Measurements from ENCODE around the gene UBXN6.

The UBXN6 gene

GRCh38 chr19:4423416-4424126, 34.0 kb downstream of the UBXN6 start:
- intact Hi-C loops (cut with DNase I; ENCODE audit: low total_unique reads) = no loop called here
- TF ChIP-seq, protein P1, sequence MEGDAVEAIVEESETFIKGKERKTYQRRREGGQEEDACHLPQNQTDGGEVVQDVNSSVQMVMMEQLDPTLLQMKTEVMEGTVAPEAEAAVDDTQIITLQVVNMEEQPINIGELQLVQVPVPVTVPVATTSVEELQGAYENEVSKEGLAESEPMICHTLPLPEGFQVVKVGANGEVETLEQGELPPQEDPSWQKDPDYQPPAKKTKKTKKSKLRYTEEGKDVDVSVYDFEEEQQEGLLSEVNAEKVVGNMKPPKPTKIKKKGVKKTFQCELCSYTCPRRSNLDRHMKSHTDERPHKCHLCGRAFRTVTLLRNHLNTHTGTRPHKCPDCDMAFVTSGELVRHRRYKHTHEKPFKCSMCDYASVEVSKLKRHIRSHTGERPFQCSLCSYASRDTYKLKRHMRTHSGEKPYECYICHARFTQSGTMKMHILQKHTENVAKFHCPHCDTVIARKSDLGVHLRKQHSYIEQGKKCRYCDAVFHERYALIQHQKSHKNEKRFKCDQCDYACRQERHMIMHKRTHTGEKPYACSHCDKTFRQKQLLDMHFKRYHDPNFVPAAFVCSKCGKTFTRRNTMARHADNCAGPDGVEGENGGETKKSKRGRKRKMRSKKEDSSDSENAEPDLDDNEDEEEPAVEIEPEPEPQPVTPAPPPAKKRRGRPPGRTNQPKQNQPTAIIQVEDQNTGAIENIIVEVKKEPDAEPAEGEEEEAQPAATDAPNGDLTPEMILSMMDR (IDR thresholded peaks at IDR 0.05) = no peak
- no peaks in the 10 kb centered on the region for H3K27me3 ChIP-seq
- no peak overlapping the region for H3K27ac ChIP-seq
- H3K4me1 ChIP-seq = no peaks in the 10 kb centered on the region
- peaks cover 0 to 32% (median 6%) of the 10 kb centered on the region in 3 donors for H3K36me3 ChIP-seq
- no peak overlapping the region for H3K4me3 ChIP-seq
- H3K9me3 ChIP-seq = no peaks in the 10 kb centered on the region
- no peak for DNase-seq

DNA sequence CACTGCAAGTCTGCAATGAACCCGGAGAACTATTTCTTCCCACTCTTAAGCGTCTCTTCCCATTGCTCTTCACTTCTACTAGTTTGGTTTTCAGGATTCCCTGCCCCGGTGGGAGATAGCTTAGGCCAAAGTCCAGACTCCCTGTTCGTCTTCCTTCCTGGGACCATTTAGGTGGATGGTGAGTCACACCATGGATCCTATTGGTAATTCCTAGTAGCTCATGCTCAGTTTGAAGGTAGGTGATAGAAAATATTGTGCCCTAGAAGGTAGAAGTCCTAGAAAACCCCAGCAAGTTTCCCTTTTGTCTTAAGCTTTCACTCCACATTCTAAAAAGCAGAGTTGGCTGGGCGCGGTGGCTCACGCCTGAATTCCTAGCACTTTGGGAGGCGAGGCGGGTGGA, 41.3 kb downstream of the UBXN6 start:
- TF ChIP-seq, protein P1 (IDR thresholded peaks at IDR 0.05) = no peak
- Histone ChIP-seq H3K4me3 (no peak overlapping the region), H3K9me3 (no peaks in the 10 kb centered on the region), H3K36me3 (peaks cover 0 to 16% (median 3%) of the 10 kb centered on the region in 3 donors), H3K27me3 (no peaks in the 10 kb centered on the region), H3K27ac (no peak overlapping the region), H3K4me1 (no peaks in the 10 kb centered on the region)
- intact Hi-C loops (cut with DNase I; ENCODE audit: low total_unique reads) = no loop called here
- DNase-seq = no peak

GRCh38 chr19:4415352-4415751, 42.2 kb downstream of the UBXN6 start:
- intact Hi-C loops (cut with DNase I; ENCODE audit: low total_unique reads) = no loop called here
- DNase-seq = no peak
- H3K9me3 ChIP-seq = no peaks in the 10 kb centered on the region
- H3K36me3 ChIP-seq = peaks cover 0 to 24% (median 3%) of the 10 kb centered on the region in 3 donors
- no peaks in the 10 kb centered on the region for H3K27me3 ChIP-seq
- TF ChIP-seq, protein P1 (IDR thresholded peaks at IDR 0.05) = no peak
- no peaks in the 10 kb centered on the region for H3K4me1 ChIP-seq
- H3K27ac ChIP-seq = no peak overlapping the region
- no peak overlapping the region for H3K4me3 ChIP-seq

GRCh38 chr19:4414800-4415321, 42.7 kb downstream of the UBXN6 start:
- intact Hi-C loops (cut with DNase I; ENCODE audit: low total_unique reads) = no loop called here
- Histone ChIP-seq H3K27me3 (no peaks in the 10 kb centered on the region), H3K27ac (no peak overlapping the region), H3K9me3 (no peaks in the 10 kb centered on the region), H3K36me3 (peaks cover 3 to 29% (median 3%) of the 10 kb centered on the region in 3 donors), H3K4me3 (no peak overlapping the region), H3K4me1 (no peaks in the 10 kb centered on the region)
- DNase-seq = no peak
- TF ChIP-seq, protein P1 (IDR thresholded peaks at IDR 0.05) = no peak

DNA sequence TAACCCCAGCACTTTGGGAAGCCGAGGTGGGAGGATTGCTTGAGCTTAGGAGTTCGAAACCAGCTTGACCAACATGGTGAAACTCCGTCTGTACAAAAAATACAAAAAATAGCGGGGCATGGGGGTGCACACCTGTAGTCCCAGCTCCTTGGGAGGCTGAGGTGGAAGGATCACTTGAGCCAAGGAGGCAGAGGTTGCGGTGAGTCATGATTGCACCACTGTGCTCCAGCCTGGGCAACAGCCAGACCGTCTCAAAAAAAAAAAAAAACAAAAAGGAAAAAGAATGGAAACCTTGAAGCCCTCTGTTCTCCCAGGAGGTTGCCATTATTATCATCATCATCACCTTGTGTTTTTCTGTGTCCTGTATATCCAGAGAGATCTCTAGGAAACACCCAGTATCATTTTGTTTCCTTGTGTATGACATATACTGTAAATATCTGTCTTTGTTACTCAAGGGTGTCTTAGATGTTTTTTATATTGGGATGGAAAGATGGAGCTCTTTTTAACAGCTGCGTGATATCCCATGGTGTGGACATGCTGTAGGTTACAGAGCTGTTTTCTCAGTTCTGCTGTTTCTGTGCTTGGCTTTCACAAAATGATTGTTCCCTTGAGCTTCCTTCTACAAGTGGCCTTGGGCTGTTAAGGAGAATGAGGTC, 43.3 kb downstream of the UBXN6 start:
- Histone ChIP-seq H3K27ac (no peak overlapping the region), H3K9me3 (no peaks in the 10 kb centered on the region), H3K4me1 (no peaks in the 10 kb centered on the region), H3K4me3 (no peak overlapping the region), H3K27me3 (no peaks in the 10 kb centered on the region), H3K36me3 (peaks cover 3 to 35% (median 8%) of the 10 kb centered on the region in 3 donors)
- intact Hi-C loops (cut with DNase I; ENCODE audit: low total_unique reads) = no loop called here
- DNase-seq = no peak
- TF ChIP-seq, protein P1 (IDR thresholded peaks at IDR 0.05) = no peak
